ENCODE results near the gene SAFB.

DNA sequence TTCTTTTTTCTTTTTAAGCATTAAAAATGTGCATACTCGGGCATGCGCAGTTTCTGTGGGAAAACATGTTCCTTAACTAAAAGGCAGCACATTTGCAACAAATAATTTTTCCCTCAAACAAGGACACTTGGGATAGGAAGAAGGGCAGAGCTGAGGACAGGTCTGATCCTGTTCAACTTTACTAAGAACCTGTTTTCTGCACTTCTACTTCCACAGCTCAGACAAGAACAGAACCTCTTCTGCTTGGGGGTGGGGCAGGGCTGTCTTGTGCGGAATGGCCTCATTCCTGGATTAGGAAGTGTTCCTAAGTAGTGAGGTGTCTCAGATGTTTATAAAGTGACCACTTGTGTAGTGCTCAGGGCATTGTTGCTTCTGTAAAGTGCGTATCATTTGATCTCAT lies 18.3 kb downstream of the SAFB start:
- TF ChIP-seq EZH2 (IDR thresholded peaks at IDR 0.05; ENCODE audit: insufficient read depth, poor library complexity, severe bottlenecking) = no peak
- TF ChIP-seq EZH2phosphoT487 (IDR thresholded peaks at IDR 0.05; ENCODE audit: insufficient read depth, low read depth) = no peak
